ENCODE results near the gene CRYBG2. TPM values are rescaled to one million over a fixed set of nuclear protein-coding genes. Genes with fewer than 3 reads are reported as not detected.

CRYBG2 gene
- polyA plus RNA-seq, 3 donors, result 0.52 TPM; not detected in 2

DNA sequence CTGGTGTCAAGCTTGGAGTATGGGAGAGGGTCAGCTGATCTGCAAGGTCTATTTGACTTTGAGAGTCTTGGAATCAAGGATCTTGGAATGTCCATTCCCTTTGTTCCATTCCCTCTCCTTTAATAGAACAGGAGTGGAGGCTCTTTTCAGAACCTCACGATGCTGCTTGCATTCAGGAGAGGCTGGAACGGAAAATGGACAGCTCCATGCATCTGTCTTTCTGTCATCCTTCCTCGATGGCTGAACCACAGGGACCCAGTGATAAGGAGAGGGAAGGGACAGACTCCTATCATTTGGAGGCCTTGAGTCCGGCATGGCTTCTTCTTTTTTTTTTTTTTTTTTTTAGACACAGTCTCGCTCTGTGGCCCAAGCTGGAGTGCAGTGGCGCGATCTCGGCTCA is 41.8 kb upstream of the CRYBG2 start:
- H3K4me3 Mint-ChIP-seq, result no peak overlapping the region
- Histone ChIP-seq H3K9ac (ENCODE audit: insufficient read depth, low read length, poor library complexity, severe bottlenecking) (no peak overlapping the region), H3K4me3 (replicated peaks in 1 of 3; ENCODE audit: low read depth in 2 of 3, low read length in 3 of 3) (no peak overlapping the region), H2AFZ (ENCODE audit: insufficient read depth, low read depth, low read length, poor library complexity, severe bottlenecking) (no peak overlapping the region), H3K36me3 (replicated peaks in 1 of 2; ENCODE audit: control insufficient read depth in 1 of 2, insufficient read depth in 2 of 2, low read length in 2 of 2) (no peaks in the 10 kb centered on the region), H3K79me2 (ENCODE audit: insufficient read depth, low read length) (no peaks in the 10 kb centered on the region), H3K27me3 (ENCODE audit: control insufficient read depth in 2 of 2, insufficient read depth in 2 of 2, low read length in 2 of 2) (no peaks in the 10 kb centered on the region), H3K4me1 (ENCODE audit: control insufficient read depth in 1 of 2, insufficient read depth in 2 of 2, low read length in 2 of 2) (no peaks in the 10 kb centered on the region), H3K27ac (ENCODE audit: low read depth in 1 of 2, low read length in 2 of 2) (no peak overlapping the region), H3K4me2 (replicated peaks; ENCODE audit: extremely low read depth, low read length, poor library complexity, severe bottlenecking) (no peak overlapping the region), H3K9me3 (replicated peaks in 1 of 2; ENCODE audit: control insufficient read depth in 1 of 2, insufficient read depth in 1 of 2, low read length in 2 of 2) (no peaks in the 10 kb centered on the region), H4K20me1 (ENCODE audit: insufficient read depth, low read length) (no peaks in the 10 kb centered on the region)
- H3K4me1 Mint-ChIP-seq, result peaks cover 6% of the 10 kb centered on the region
- WGBS (ENCODE audit: insufficient coverage), result no CpG with 5 or more reads among the region's 8 CpGs
- peaks cover 7 to 17% (median 14%) of the 10 kb centered on the region in 3 donors for H3K27me3 Mint-ChIP-seq (ENCODE audit: low read depth in 3 of 3)
- intact Hi-C loops (cut with micrococcal nuclease), result no loop called here
- TF ChIP-seq, protein P1, sequence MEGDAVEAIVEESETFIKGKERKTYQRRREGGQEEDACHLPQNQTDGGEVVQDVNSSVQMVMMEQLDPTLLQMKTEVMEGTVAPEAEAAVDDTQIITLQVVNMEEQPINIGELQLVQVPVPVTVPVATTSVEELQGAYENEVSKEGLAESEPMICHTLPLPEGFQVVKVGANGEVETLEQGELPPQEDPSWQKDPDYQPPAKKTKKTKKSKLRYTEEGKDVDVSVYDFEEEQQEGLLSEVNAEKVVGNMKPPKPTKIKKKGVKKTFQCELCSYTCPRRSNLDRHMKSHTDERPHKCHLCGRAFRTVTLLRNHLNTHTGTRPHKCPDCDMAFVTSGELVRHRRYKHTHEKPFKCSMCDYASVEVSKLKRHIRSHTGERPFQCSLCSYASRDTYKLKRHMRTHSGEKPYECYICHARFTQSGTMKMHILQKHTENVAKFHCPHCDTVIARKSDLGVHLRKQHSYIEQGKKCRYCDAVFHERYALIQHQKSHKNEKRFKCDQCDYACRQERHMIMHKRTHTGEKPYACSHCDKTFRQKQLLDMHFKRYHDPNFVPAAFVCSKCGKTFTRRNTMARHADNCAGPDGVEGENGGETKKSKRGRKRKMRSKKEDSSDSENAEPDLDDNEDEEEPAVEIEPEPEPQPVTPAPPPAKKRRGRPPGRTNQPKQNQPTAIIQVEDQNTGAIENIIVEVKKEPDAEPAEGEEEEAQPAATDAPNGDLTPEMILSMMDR (IDR thresholded peaks at IDR 0.05), result no peak
- DNase-seq, result no peak
- H3K27ac Mint-ChIP-seq, result no peak overlapping the region
- H3K36me3 Mint-ChIP-seq, result no peaks in the 10 kb centered on the region
- peaks cover 0 to 7% (median 0%) of the 10 kb centered on the region in 7 donors for H3K9me3 Mint-ChIP-seq

DNA sequence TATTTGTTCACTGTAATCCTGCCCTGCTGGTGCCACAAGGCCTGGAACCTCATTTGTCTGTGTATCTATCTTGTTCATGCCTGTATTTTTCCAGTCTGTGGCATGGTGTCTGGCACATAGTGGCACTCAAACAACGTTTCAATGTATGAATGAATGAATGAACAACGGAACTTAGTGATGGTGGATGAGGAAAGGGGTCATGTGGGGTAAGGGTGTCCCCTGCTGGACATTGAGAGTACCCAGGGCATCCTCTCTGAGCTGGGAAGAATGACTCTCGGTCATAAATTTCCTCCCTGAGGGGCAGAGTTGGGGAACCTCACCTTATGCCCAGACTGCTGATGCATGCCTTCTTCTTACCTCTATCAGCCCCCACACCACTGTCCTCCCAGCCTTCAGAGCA is 37.5 kb upstream of the CRYBG2 start:
- H3K4me1 ChIP-seq (ENCODE audit: control insufficient read depth in 1 of 2, insufficient read depth in 2 of 2, low read length in 2 of 2), result no peaks in the 10 kb centered on the region
- Mint-ChIP-seq H3K4me3 (no peak overlapping the region), H3K27ac (no peak overlapping the region), H3K4me1 (peaks cover 10% of the 10 kb centered on the region), H3K9me3 (peaks cover 0 to 2% (median 0%) of the 10 kb centered on the region in 7 donors), H3K36me3 (no peaks in the 10 kb centered on the region), H3K27me3 (ENCODE audit: low read depth in 3 of 3) (peaks cover 13 to 31% (median 14%) of the 10 kb centered on the region in 3 donors)
- whole genome bisulfite sequencing (ENCODE audit: insufficient coverage), result 7% methylated on average over 3 of the region's 3 CpGs
- no peak overlapping the region for H2AFZ ChIP-seq (ENCODE audit: insufficient read depth, low read depth, low read length, poor library complexity, severe bottlenecking)
- peak; percentile 11 to 34 (median 25) for DNase-seq
- TF ChIP-seq, protein P1 (IDR thresholded peaks at IDR 0.05), result peak; percentile 62
- no peaks in the 10 kb centered on the region for H3K79me2 ChIP-seq (ENCODE audit: insufficient read depth, low read length)
- no peak overlapping the region for H3K27ac ChIP-seq (ENCODE audit: low read depth in 1 of 2, low read length in 2 of 2)
- no peaks in the 10 kb centered on the region for H3K36me3 ChIP-seq (replicated peaks in 1 of 2; ENCODE audit: control insufficient read depth in 1 of 2, insufficient read depth in 2 of 2, low read length in 2 of 2)
- H4K20me1 ChIP-seq (ENCODE audit: insufficient read depth, low read length), result no peaks in the 10 kb centered on the region
- no peak overlapping the region for H3K4me3 ChIP-seq (replicated peaks in 1 of 3; ENCODE audit: low read depth in 2 of 3, low read length in 3 of 3)
- intact Hi-C loops (cut with micrococcal nuclease), result no loop called here
- no peak overlapping the region for H3K9ac ChIP-seq (ENCODE audit: insufficient read depth, low read length, poor library complexity, severe bottlenecking)
- H3K27me3 ChIP-seq (ENCODE audit: control insufficient read depth in 2 of 2, insufficient read depth in 2 of 2, low read length in 2 of 2), result no peaks in the 10 kb centered on the region
- no peaks in the 10 kb centered on the region for H3K9me3 ChIP-seq (replicated peaks in 1 of 2; ENCODE audit: control insufficient read depth in 1 of 2, insufficient read depth in 1 of 2, low read length in 2 of 2)
- no peak overlapping the region for H3K4me2 ChIP-seq (replicated peaks; ENCODE audit: extremely low read depth, low read length, poor library complexity, severe bottlenecking)

Data from CD14-positive monocyte (primary cell).